ENCODE data around the gene MAST1.
A peak's percentile ranks its signal among the peaks of the same experiment; 100 is the strongest.
"Not testable (repeated sequence)": the region's sequence is repeated elsewhere in the genome, so short reads cannot be mapped to it uniquely, and the experiment has no call there.

Gene MAST1

DNA sequence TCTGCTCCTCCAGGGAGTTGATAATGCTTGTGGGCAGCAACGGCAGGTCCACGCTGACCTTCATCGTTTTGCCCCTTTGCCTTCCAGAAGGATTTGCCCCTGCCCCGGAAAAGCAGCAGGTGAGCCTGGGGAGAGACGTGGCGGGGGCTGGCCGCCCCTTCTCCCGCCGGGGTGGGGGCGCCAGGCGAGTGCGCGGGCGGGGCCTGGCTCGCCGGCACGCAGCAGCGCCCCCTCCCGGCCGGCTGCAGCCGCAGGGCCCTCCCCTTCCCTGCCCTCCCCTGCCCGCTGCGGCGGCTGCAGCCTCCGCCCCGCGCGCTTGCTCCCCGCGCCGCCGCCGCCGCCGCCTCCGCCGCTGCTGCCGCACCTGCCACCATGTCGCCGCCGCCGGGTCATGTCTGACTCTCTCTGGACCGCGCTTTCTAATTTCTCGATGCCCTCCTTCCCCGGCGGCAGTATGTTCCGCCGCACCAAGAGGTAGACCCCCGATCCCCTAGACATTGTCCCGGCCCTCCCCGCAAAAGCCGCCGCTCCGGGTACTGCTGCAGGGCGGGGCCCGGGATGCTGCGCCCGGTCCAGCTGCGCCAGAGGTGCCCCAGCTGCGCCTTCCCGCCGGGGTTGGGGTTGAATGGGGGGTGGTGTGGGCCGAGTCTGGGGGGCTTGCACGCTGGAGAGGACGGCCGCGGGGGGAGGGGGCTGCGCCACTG is at the start of gene MAST1:
TSS of gene MAST1 (plus strand) at position 334 of the 704 bp plus-strand sequence. CDS start at position 392, 58 bp downstream.
- DNase-seq, result peak; percentile 68

DNA sequence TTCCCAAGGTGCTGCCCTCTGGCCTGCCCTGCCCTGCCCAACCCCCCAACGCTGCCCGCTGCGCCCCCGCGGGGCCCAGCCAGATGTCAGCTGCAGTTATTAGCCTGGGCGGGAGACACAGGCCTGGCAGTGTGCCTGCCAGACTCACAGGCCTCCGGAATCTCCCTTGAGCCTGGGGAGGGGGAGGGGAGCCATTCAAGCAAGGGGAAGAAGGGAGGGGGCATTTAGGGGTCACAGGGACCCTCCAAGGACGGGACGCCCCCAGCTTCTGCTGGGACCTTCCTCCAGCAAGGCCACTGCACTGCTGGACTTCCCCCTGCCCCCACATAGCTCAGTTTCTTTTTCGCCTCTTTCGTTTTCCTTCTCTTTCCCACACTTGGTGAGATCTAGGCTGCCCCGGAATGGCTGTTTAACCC is 49.6 kb upstream of the MAST1 start:
- peak; percentile 60 for DNase-seq

DNA sequence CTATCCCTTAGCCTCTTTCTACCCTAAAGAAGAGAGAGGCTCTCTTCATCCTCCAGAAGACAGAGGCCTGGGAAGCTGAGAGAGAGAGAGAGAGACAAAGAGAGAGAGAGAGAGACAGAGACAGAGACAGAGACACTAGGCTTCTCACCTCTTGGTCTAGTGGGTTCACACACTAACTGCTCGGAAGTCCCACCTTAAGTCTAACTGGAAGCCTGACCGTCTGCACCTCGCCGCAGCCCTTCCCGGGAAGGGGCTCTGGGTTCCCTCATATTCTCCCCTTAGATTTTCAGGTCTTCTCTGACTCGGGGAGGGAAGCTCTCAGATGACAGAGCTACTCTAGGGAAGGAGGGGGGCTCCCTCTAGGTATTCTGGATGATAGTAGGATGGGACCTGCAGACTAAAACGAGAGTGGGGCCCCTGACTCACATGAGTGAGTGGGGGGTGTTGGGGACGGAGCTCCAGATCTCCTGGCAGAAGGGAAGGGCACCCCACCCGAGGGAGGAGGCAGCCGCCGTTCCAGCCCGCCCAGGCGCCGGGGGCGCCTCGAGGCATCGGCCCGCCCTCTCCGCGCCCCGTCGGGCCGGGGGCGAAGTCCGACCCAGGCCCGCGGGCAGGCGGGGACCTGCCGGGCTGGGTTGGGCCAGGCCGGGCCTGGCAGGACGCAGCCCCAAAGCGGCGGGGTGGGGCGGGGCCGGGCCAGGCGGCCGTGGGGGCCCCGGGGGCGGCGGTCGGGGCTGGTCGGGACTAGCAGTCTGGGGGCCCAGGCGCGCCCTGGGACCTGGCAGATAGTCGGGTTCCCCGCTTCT is 49.0 kb upstream of the MAST1 start:
- no peak for DNase-seq

DNA sequence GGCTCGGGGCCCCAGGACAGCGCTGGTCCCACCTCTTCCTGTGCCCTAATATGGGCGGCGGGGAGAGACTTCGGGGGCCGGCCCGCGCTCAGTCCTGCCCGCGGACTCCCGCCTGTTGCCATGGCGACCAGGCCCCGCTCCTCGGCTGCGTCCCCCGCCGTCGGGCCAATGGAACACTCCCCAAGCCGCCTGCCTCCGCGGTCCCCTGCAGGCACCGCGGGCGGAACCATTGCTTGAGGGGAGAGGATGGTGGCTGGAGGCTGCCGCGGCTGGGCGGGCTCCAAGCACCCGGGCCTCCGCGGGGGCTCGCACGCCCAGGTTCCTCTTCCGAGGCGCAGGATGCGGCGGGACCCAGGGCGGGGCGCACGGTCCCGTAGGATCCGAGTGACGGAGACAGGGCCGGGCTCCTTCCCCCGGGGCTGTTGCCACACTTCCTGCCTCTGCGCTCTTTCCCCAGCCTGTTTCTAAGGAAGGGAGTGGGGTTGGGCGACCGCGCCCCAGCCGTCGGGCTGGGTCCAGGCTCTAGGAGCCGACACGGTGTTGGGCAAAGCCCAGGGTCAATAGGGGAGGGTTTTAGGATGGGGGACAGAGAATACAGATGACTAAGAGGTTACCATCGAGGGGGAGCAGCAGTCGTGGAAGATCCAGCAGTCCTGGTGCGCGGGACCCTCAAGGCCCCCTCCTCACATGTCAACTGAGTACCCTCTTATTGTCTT is 48.3 kb upstream of the MAST1 start:
- DNase-seq, result peak; percentile 90

DNA sequence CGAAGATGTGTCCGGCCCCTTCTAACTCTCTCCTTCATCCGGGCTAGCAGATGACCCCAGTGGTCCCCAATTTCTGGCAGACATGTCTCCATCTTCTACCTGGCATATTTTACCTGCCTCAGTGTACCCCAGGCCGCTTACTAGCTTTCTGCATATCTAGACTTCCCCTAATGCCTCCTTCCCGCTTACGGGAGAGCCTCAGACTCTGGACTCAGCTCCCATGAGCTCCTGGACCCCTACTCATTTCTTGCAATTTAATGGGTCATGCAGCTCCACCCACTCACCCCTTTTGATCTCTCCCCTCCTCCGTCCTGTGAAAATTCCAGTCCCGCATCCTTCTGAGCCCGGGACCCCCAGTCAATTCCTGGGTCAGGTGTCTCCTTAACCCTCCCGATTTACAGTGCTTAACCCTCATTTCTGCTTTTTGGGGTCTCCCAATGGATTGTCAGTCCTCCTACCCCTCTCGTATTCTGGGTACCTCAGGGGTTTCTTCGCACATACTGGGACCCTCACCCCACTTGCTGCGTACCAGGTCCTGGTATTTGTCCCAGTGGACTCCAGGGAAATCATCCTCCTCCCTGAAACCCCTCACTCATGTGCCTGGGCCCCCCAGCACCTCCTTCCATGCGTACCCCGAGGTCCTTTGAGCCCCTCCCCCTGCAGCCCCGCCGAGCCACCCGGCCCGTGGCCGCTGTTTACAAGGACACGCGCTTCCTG is 47.5 kb upstream of the MAST1 start:
- no peak for DNase-seq

DNA sequence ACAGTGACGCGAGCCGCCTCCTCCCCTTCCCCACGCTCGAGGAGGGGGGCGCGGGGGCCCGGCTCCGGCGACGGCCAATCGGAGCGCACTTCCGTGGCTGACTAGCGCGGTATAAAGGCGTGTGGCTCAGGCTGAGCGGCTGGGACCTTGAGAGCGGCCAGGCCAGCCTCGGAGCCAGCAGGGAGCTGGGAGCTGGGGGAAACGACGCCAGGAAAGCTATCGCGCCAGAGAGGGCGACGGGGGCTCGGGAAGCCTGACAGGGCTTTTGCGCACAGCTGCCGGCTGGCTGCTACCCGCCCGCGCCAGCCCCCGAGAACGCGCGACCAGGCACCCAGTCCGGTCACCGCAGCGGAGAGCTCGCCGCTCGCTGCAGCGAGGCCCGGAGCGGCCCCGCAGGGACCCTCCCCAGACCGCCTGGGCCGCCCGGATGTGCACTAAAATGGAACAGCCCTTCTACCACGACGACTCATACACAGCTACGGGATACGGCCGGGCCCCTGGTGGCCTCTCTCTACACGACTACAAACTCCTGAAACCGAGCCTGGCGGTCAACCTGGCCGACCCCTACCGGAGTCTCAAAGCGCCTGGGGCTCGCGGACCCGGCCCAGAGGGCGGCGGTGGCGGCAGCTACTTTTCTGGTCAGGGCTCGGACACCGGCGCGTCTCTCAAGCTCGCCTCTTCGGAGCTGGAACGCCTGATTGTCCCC is 46.8 kb upstream of the MAST1 start, which contains the start of gene JUNB:
TSS of gene JUNB (plus strand) at position 142 of the 706 bp plus-strand sequence. CDS start at position 428, 286 bp downstream.
- peak; percentile 91 for DNase-seq

DNA sequence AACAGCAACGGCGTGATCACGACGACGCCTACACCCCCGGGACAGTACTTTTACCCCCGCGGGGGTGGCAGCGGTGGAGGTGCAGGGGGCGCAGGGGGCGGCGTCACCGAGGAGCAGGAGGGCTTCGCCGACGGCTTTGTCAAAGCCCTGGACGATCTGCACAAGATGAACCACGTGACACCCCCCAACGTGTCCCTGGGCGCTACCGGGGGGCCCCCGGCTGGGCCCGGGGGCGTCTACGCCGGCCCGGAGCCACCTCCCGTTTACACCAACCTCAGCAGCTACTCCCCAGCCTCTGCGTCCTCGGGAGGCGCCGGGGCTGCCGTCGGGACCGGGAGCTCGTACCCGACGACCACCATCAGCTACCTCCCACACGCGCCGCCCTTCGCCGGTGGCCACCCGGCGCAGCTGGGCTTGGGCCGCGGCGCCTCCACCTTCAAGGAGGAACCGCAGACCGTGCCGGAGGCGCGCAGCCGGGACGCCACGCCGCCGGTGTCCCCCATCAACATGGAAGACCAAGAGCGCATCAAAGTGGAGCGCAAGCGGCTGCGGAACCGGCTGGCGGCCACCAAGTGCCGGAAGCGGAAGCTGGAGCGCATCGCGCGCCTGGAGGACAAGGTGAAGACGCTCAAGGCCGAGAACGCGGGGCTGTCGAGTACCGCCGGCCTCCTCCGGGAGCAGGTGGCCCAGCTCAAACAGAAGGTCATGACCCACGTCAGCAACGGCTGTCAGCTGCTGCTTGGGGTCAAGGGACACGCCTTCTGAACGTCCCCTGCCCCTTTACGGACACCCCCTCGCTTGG is 46.1 kb upstream of the MAST1 start:
- DNase-seq, result peak; percentile 58

DNA sequence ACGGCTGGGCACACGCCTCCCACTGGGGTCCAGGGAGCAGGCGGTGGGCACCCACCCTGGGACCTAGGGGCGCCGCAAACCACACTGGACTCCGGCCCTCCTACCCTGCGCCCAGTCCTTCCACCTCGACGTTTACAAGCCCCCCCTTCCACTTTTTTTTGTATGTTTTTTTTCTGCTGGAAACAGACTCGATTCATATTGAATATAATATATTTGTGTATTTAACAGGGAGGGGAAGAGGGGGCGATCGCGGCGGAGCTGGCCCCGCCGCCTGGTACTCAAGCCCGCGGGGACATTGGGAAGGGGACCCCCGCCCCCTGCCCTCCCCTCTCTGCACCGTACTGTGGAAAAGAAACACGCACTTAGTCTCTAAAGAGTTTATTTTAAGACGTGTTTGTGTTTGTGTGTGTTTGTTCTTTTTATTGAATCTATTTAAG is 45.4 kb upstream of the MAST1 start:
- DNase-seq, result no peak

DNA sequence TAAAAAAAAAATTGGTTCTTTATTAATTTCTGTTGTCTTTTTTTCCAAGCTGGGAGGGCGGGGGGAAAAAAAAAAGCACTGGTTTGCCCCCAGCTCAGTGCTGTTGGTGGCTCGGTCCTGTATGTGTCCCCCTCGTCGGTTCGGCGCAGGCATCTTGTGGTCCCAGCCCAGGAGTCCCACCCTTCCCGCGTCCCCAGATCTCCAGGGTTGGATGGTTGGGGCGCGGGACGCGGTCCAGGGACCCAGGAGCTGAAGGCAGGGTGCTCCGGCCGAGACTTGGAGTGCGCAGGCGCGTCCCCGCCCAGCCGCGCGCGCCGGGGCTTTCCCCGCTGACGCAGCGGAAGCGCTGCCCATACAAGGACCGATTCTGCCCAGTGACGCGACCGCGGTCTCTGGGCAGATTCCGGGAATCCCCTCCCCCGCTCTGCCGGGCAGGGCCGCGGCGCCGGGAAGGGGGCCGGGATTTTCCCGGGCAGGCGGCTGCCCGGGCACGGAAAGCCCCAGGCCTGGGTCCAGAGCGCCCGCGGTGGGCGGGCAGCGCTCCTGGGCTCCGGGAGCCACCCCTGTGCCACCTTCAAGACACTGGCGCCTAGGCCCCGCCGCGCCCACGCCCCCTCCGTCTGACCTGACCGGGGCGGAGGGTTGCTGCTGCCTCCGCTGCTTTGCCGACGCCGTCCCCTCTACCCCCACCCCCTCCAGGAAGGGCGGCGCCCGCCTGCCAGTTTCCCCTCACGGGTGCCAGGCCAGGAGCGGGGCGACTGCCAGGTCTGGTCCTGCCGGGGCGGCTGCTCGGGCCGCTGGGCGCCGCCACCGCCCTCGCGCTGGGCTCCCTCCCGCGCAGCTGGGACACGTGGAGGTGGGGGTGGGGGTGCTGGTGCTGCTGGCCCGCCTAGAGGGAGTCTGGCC is 44.8 kb upstream of the MAST1 start:
- DNase-seq, result peak; percentile 87

DNA sequence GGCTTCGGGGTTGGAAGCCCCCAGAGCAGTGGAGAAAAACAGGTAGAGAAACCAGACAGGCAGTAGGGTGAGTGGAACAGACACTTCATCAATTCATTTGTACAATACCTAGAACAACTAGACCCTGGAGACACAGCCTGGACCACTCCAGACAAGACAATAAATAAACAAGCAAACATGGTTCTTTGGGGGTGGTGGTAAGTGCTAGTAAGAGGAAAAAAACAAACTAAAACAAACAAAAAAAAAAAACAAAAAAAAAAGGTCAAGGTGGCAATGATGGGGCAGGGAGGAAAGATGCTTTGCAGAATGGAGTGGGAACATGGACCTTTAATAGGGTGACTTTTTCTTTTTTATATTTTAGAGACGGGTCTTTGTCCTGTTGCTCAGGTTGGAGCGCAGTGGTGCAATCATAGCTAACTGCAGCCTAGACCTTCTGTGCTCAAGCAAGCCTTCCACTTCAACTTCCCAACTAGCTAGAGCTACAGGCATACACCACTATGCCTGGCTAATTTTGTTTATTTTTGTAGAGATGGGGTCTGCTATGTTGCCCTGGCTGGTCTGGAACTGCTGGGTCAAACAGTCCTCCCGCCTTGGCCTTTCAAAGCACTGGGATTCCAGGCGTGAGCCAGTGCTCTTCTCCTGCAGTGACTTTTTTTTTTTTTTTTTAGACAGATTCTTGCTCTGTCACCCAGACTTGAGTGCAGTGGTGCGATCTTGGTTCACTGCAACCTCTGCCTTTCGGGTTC is 43.9 kb upstream of the MAST1 start:
- no peak for DNase-seq

DNA sequence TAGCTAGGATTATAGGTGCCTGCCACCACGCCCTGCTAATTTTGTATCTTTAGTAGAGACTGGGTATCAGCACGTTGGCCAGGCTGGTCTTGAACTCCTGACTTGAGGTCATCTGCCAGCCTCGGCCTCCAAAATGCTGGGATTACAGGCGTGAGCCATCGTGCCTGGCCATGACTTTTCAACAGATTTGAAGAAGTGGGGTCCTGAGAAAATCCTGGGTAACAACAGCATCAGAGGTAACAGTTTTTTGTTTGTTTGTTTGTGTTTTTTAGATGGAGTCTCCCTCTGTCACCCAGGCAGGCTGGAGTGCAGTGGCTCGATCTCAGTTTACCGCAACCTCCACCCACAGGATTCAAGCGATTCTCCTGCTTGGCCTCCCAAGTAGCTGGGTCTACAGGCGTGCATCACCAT is 43.3 kb upstream of the MAST1 start:
- DNase-seq, result no peak

DNA sequence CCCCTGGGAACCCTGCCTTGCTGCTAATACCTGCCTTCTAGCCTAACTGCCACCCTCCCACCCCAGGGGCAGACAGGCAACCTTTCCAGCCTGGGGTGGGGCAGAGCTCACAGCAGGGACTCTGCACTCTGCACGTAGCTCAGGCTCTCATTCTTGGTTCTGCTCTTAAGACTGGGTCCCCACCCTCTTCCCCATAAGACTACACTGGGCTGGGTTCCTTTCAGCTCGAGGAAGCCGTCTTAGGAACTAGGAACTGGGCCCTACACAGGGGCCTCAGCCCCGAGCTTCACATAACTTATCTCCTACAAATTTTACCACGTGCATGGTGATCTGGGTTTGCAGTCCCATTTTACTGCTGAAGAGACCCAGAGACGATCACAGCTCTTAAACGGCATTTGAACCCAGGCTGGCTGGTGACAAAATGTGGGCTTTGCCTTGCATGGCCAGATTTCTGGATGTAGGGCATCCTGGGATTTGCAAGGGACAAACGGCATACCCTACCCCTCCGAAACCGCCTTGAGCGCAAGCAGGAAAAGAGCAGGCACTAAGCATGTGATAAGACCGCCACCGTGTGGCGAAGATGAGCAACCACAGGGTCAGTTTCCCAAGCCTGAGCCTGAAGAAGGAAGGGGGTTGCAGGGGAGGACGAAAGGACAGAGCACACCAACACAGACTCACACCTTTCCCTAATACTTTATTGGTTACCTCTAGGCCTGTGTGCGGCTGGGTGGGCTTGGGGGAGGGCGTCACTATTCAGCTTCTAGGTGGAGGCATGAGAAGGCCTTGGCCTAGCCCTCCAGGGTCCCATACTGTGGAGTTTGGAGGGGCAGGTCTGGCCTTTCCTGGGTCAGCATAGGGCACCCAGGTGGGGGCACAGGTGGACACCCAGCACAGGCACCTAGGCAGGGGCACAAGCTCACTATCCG is 41.9 kb upstream of the MAST1 start:
- DNase-seq, result peak; percentile 68

DNA sequence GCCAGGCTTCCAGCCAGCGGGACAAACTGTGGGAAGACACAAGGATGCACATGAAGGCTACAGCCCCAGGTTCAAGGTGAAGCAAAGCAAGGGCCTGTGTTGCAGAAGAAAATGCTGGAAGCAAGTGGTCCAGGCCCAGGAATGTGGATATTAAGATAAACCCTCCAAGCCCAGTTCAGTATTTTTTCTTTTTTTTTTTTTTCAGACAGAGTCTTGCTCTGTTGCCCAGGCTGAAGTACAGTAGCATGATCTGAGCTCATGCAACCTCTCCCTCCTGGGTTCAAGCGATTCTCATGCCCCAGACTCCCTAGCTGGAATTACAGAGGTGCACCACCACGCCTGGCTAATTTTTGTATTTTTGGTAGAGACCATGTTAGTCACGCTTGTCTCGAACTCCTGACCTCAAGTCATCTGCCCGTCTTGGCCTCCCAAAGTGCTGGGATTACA is 41.2 kb upstream of the MAST1 start:
- no peak for DNase-seq

DNA sequence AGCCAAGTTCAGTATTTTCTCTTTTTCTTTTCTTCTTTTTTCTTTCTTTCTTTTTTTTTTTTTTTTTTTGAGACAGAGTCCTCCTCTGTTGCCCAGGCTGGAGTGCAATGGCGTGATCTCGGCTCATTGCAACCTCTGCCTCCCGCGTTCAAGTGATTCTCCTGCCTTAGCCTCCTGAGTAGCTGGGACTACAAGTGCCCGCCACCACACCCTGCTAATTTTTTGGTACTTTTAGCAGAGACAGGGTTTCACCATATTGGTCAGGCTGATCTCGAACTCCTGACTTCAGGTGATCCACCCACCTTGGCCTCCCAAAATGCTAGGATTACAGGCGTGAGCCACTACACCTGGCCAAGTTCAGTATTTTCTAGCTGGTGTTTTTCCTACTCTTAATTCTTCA is 40.7 kb upstream of the MAST1 start:
- not testable (repeated sequence) for DNase-seq

DNA sequence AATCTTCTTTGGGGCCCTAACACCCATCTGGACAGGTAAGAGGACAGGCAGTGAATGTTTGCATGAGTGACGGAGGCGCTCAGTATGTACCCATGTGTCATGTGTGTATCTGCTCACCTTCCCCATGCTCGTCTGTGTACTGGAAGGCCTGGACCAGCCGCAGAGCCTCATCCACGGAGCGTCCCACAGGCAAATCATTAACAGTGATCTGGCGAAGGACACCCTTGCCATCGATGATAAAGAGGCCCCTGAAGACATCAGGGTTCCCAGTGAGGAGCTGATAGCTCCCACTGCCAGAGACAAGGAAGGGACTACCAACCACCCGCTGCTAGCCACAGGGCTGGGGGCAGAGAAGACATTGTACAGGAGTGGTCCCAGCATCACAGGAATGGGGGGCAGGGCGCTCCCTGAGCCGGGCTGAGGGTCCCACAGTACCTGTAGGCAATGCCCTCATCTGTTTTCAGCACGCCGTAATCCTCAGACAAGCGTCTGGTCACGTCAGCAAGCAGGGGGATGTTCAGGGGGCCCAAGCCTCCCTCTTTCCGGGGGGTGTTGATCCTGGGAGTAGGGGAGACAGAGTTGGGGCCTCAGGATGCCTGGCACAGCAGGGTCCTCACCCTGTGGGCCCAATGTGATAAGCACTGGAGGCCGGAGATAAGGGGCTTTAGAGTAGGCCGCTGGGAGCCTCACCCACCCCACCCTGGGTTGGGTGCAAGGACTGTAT is 38.4 kb upstream of the MAST1 start:
- no peak for DNase-seq

DNA sequence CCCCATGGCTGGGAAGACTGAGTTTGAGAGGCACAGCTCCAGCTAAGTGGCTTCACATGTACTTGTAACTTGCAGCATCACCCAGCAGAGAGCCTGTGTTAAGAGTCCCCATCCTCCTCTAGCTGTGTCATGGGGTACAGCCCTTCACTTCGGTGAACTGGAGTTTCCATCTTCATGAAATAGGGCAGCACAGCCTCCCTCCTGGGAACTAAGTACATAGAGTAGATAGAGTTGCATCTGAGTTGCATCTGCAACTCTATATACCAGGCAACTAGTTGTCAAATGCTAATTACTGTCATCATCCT is 37.9 kb upstream of the MAST1 start:
- no peak for DNase-seq

DNA sequence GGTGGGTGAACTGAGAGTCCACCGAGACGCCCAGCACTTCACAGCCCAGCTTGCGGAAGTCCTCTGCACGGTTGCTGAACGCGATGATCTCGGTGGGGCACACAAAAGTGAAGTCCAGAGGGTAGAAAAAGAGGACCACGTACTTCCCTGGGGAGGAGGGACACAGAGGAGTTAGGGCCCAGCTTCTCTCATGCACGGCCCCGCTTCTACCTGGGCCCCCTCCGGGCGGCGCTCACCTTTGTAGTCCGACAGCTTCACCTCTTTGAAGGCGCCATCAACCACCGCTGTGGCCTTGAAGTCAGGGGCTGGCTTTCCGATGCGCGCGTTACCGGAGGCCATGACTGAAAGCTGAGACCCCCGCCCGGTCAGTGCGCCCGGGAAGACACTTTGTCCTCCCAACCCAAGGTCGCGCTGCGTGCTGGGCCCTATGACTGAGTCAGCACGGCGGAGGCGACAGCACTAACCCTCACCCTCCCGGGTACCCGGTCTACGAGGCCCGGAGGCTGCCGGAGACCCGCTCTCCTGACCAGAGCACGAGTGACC is 37.3 kb upstream of the MAST1 start:
- DNase-seq, result no peak

All from NCI-H1092 (cell line).